Ishikawa (cell line): Measurements from ENCODE around the gene RAB31.

Experiments used
- CREB1 ChIP-seq: IDR thresholded peaks from 2 replicates; pipeline ENCODE4 v1.6.1; 2012; ENCODE audit warnings: low read depth
- EGR1 ChIP-seq: IDR thresholded peaks from 2 replicates; pipeline ENCODE4 v1.6.1; 2012
- EP300 ChIP-seq: IDR thresholded peaks from 2 replicates; pipeline ENCODE4 v1.6.1; 2012; ENCODE audit warnings: borderline replicate concordance
- NFIC ChIP-seq: IDR thresholded peaks from 2 replicates; pipeline ENCODE4 v1.6.1; 2012
- RAD21 ChIP-seq: IDR thresholded peaks from 2 replicates; pipeline ENCODE4 v1.6.1; 2012; ENCODE audit warnings: low read depth
- TAF1 ChIP-seq: IDR thresholded peaks from 2 replicates; pipeline ENCODE4 v1.6.1; 2012; ENCODE audit warnings: low read depth, mild to moderate bottlenecking
- YY1 ChIP-seq: IDR thresholded peaks from 2 replicates; pipeline ENCODE4 v1.6.1; 2012; ENCODE audit warnings: low read depth

DNA sequence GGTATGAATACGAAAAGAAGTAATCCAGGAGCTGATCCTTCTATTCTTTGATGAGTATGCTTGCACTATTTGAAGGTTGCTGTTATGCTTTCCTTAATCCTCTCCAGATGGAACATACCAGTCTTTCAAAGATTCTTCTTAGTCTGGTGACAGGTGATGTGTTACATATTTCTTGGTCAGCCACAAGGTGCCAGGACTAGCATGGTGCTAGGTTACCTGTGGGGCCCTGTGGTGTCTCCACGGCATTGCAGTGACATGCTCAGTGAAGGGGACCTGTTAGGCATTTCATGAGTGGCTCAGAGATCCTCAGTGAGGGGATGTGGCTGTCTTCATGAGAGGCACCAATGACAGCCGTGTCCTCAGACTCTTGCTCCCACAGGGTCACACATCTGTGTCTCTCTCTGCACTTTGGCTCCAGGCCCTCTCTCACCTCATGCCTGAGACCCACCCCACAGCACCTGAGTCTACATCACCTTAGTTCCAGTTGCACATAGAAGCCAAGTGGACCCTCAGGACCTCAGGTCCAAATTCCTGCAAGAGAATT, 13.1 kb upstream of the RAB31 start:
- TF ChIP-seq EGR1 (no peak), RAD21 (peak; percentile 11; the same call in 1 of the 2 replicates), YY1 (no peak), TAF1 (no peak), CREB1 (no peak), EP300 (no peak), NFIC (no peak)
